ENCODE measurements around the gene CDK14.

CDK14 gene

GRCh38 chr7:90624225-90624911 is 28.2 kb downstream of the CDK14 start:
- Histone ChIP-seq H3K4me3 (replicated peaks; ENCODE audit: insufficient read depth, low read length) (no peak overlapping the region), H3K27ac (replicated peaks) (no peak overlapping the region), H3K27me3 (ENCODE audit: insufficient read depth, poor library complexity, severe bottlenecking) (no peaks in the 10 kb centered on the region)
- DNase-seq (ENCODE audit: low read depth in 1 of 2, low spot score in 1 of 2) = no peak
- no peak for TF ChIP-seq POLR2AphosphoS5 (IDR thresholded peaks at IDR 0.05; ENCODE audit: low read depth)
- TF ChIP-seq REST (IDR thresholded peaks at IDR 0.05; ENCODE audit: insufficient replicate concordance, low read depth) = no peak
- TF ChIP-seq GABPA (IDR thresholded peaks at IDR 0.05; ENCODE audit: low read depth) = no peak
- TF ChIP-seq CTCF (IDR thresholded peaks at IDR 0.05; ENCODE audit: insufficient read depth, low read length) = no peak
- TF ChIP-seq SPI1 (IDR thresholded peaks at IDR 0.05; ENCODE audit: borderline replicate concordance, low read depth) = no peak

DNA sequence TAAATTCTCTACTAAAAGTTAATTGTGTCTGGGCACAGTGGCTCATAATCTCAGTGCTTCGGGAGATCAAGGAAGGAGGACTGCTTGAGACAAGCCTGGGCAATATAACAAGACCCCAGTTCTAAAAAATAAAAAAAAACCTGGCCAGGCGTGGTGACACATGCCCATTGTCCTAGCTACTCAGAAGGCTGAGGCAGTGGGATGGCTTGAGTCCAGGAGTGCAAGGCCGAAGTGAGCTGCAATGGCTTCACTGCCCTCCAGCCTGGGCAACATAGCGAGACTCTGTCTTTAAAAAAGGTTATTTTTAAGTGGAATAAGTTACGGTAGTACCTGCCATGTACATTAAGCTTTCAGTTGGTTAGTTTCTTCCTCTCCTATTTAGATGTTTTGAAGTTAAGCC is 28.9 kb downstream of the CDK14 start:
- no peak for DNase-seq (ENCODE audit: low read depth in 1 of 2, low spot score in 1 of 2)
- no peaks in the 10 kb centered on the region for H3K27me3 ChIP-seq (ENCODE audit: insufficient read depth, poor library complexity, severe bottlenecking)
- H3K27ac ChIP-seq (replicated peaks) = no peak overlapping the region
- TF ChIP-seq CTCF (IDR thresholded peaks at IDR 0.05; ENCODE audit: insufficient read depth, low read length) = no peak
- no peak overlapping the region for H3K4me3 ChIP-seq (replicated peaks; ENCODE audit: insufficient read depth, low read length)

DNA sequence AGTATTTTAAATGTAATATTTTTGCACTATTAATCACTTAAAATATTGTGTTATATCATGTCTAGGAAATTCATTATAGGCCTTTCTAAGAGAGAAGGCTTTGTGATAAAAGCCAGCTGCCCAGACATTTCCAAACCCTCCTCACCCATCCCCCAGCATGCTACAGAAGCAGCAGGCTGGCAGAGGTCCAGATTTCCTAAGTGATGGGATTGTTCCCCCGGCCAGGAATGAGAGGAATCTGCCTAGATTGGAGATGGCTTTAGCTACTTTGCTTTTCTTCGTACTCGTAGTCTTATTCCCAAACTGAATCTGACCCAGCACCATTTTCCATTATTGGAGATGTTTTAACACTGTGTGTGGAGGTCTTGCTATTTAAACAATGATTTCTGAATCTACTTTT is 29.4 kb downstream of the CDK14 start:
- DNase-seq (ENCODE audit: low read depth in 1 of 2, low spot score in 1 of 2) = no peak
- Histone ChIP-seq H3K27me3 (ENCODE audit: insufficient read depth, poor library complexity, severe bottlenecking) (no peaks in the 10 kb centered on the region), H3K27ac (replicated peaks) (no peak overlapping the region), H3K4me3 (replicated peaks; ENCODE audit: insufficient read depth, low read length) (no peak overlapping the region)
- TF ChIP-seq POLR2AphosphoS5 (IDR thresholded peaks at IDR 0.05; ENCODE audit: low read depth) (no peak), REST (IDR thresholded peaks at IDR 0.05; ENCODE audit: insufficient replicate concordance, low read depth) (no peak), SPI1 (IDR thresholded peaks at IDR 0.05; ENCODE audit: borderline replicate concordance, low read depth) (no peak), CTCF (IDR thresholded peaks at IDR 0.05; ENCODE audit: insufficient read depth, low read length) (no peak), GABPA (IDR thresholded peaks at IDR 0.05; ENCODE audit: low read depth) (no peak)

DNA sequence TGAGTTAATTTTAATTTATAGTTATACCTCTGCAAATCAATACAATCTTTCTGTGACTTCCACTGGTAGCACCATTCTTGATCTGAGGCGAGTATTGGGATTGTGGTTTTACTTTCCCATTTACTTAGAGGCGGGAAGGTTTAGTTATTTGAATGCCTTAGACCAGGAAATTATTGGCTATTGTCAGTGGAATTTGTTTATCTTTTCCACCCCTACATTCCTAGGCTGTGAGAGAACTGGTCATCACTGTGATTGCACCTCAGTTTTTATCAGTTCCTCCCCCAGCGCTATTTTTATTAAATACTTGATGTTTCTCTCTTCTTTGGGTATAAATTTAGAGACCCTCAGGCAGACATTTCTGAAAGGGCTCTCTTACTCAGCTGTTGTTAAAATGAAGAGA is 29.9 kb downstream of the CDK14 start:
- Histone ChIP-seq H3K4me3 (replicated peaks; ENCODE audit: insufficient read depth, low read length) (no peak overlapping the region), H3K27me3 (ENCODE audit: insufficient read depth, poor library complexity, severe bottlenecking) (no peaks in the 10 kb centered on the region), H3K27ac (replicated peaks) (no peak overlapping the region)
- DNase-seq (ENCODE audit: low read depth in 1 of 2, low spot score in 1 of 2) = no peak
- TF ChIP-seq CTCF (IDR thresholded peaks at IDR 0.05; ENCODE audit: insufficient read depth, low read length) (no peak), SPI1 (IDR thresholded peaks at IDR 0.05; ENCODE audit: borderline replicate concordance, low read depth) (no peak), POLR2AphosphoS5 (IDR thresholded peaks at IDR 0.05; ENCODE audit: low read depth) (no peak), REST (IDR thresholded peaks at IDR 0.05; ENCODE audit: insufficient replicate concordance, low read depth) (no peak), GABPA (IDR thresholded peaks at IDR 0.05; ENCODE audit: low read depth) (no peak)
